Measurements from ENCODE around the gene TRPM3. TPM values are rescaled to one million over a fixed set of nuclear protein-coding genes. Genes with fewer than 3 reads are reported as not detected.

TRPM3 gene
- total RNA-seq, 4 donors from 2014 or later = 2.4 to 11.1 (median 5.6) TPM

DNA sequence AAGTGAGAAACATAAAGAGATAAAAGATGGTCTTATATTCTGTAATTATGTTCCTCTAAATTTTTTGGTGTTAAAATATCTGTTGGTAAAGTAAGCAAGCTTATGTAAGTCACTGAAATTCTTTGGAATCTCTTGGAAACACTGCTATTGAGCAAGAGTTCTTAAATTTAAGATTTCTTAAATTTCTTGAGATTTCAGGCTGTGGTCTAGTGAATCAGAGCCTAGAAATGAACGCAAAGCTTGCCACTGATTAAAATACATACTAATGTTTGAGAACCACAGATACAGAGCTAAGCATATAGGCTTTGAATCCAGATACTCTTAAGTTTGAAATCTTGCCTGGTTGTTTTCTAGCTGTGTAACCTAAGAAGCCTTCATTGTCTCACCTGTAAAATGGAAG is 133.4 kb downstream of the TRPM3 start:
- H3K4me3 ChIP-seq (replicated peaks in 1 of 3) = no peak overlapping the region
- no peaks in the 10 kb centered on the region for H3K9me3 ChIP-seq
- no peak for TF ChIP-seq POLR2A (IDR thresholded peaks at IDR 0.05)
- TF ChIP-seq, protein P1, sequence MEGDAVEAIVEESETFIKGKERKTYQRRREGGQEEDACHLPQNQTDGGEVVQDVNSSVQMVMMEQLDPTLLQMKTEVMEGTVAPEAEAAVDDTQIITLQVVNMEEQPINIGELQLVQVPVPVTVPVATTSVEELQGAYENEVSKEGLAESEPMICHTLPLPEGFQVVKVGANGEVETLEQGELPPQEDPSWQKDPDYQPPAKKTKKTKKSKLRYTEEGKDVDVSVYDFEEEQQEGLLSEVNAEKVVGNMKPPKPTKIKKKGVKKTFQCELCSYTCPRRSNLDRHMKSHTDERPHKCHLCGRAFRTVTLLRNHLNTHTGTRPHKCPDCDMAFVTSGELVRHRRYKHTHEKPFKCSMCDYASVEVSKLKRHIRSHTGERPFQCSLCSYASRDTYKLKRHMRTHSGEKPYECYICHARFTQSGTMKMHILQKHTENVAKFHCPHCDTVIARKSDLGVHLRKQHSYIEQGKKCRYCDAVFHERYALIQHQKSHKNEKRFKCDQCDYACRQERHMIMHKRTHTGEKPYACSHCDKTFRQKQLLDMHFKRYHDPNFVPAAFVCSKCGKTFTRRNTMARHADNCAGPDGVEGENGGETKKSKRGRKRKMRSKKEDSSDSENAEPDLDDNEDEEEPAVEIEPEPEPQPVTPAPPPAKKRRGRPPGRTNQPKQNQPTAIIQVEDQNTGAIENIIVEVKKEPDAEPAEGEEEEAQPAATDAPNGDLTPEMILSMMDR (IDR thresholded peaks at IDR 0.05) = no peak
- H3K27ac ChIP-seq = no peak overlapping the region
- intact Hi-C loops (cut with DNase I) = no loop called here
- DNase-seq = no peak
- no peaks in the 10 kb centered on the region for H3K36me3 ChIP-seq
- H3K4me1 ChIP-seq = peaks cover 0 to 4% of the 10 kb centered on the region in 2 donors
- no peaks in the 10 kb centered on the region for H3K27me3 ChIP-seq
- 84 to 93% methylated on average over 1 of the region's 1 CpG for WGBS, 2 donors

DNA sequence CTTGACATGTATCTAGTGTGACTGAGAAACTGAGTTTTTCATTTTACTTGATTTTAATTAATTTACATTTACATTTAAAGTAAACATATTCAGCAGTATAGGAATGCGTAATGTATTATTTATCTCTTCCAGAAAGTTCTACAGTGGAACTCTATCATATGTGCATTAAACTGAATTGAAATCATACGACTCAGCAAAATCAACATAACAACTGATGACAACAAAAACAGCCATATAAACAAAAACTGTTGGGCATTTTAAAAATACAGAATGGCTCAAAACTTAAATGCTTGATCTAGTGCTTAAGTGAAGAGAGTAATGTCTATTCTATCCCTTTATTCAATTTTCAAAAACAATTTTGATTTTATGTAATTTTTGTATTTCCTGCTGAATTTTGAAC is 134.4 kb downstream of the TRPM3 start:
- intact Hi-C loops (cut with DNase I) = no loop called here
- WGBS, 2 donors = 92 to 97% methylated on average over 2 of the region's 2 CpGs
- Histone ChIP-seq H3K9me3 (no peaks in the 10 kb centered on the region), H3K36me3 (no peaks in the 10 kb centered on the region), H3K4me3 (replicated peaks in 1 of 3) (no peak overlapping the region), H3K27me3 (no peaks in the 10 kb centered on the region), H3K27ac (no peak overlapping the region), H3K4me1 (peaks cover 0 to 4% of the 10 kb centered on the region in 2 donors)
- no peak for DNase-seq
- TF ChIP-seq, protein P1 (IDR thresholded peaks at IDR 0.05) = no peak
- no peak for TF ChIP-seq POLR2A (IDR thresholded peaks at IDR 0.05)

DNA sequence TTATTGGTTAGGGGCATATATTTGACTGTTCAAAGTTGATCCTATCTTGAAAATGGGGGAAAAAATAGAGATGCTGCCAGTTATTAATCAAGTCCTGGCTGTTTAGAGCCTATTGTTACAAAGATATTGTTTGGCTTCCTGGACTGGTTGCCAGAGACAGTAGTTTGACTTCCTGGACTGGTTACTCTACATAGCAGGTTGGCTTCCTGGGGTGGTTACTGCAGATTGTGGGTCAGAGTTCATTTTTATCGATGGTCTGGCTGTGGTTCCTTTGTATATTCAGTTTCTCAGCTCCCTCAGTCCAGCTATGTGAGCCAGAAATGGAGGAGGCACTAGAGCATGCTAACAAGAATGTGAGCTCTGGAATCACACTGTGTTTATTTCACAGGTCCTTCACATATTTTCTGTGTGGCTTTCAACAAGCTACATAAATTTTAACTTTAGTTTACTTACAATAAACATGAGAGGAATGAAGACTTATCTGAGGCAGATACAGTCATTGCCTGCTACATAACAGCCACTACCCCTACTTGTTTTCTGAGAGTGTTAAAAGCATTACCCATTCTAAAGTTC is 137.6 kb downstream of the TRPM3 start:
- Histone ChIP-seq H3K4me1 (no peaks in the 10 kb centered on the region), H3K27ac (no peak overlapping the region), H3K27me3 (no peaks in the 10 kb centered on the region), H3K36me3 (no peaks in the 10 kb centered on the region), H3K9me3 (no peaks in the 10 kb centered on the region), H3K4me3 (replicated peaks in 1 of 3) (no peak overlapping the region)
- WGBS, 2 donors = 26 to 31% methylated on average over 1 of the region's 1 CpG
- intact Hi-C loops (cut with DNase I) = no loop called here
- DNase-seq = peak in 1 of 2 donors; percentile 20
- TF ChIP-seq, protein P1 (IDR thresholded peaks at IDR 0.05) = no peak
- no peak for TF ChIP-seq POLR2A (IDR thresholded peaks at IDR 0.05)

DNA sequence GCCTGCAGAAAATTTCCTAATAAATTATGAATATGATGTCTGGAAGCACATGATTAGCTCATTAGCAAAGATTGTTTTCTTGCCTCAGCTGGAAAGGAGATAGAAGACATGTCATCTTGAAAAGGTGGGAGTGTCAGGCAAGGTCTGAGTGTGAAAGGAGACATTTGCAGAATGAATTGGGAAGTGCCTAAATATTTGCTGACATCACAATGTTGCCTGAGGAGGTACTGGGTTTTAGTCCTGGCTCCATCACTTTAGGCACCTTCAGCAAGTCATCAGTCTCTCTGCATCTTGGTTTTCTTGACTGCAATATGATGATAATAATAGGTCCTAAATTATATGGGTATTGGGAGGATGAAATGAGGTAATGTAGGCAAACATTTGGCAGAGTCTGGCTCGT is 140.1 kb downstream of the TRPM3 start:
- H3K4me1 ChIP-seq = no peaks in the 10 kb centered on the region
- no peak for DNase-seq
- TF ChIP-seq, protein P1 (IDR thresholded peaks at IDR 0.05) = no peak
- no peak for TF ChIP-seq POLR2A (IDR thresholded peaks at IDR 0.05)
- H3K9me3 ChIP-seq = no peaks in the 10 kb centered on the region
- H3K27ac ChIP-seq = no peak overlapping the region
- no peaks in the 10 kb centered on the region for H3K36me3 ChIP-seq
- intact Hi-C loops (cut with DNase I) = no loop called here
- WGBS, 2 donors = 58 to 83% methylated on average over 1 of the region's 1 CpG
- H3K4me3 ChIP-seq (replicated peaks in 1 of 3) = no peak overlapping the region
- no peaks in the 10 kb centered on the region for H3K27me3 ChIP-seq

DNA sequence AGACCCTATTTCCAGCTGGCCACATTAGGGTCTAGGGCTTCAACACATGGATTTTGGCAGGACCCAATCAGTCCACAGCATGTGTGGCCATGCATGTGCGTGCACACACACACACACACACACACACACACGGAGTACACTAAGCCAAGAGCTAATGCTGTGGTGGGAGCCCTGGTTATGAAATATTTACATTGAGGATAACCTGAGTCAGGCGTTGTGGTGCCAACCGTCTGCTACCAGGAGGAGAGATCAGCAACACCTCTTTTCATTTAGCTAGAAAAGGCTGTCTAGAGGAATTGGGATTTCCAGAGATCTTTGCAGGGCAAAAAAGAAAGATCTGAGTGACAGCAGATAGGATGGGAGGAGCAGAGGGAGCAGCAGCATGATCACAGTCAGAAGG is 141.5 kb downstream of the TRPM3 start:
- Histone ChIP-seq H3K27ac (no peak overlapping the region), H3K36me3 (no peaks in the 10 kb centered on the region), H3K27me3 (no peaks in the 10 kb centered on the region), H3K9me3 (no peaks in the 10 kb centered on the region), H3K4me1 (no peaks in the 10 kb centered on the region), H3K4me3 (replicated peaks in 1 of 3) (no peak overlapping the region)
- intact Hi-C loops (cut with DNase I) = no loop called here
- no peak for DNase-seq
- WGBS, 2 donors = 69 to 97% methylated on average over 2 to 3 of the region's 4 CpGs
- TF ChIP-seq, protein P1 (IDR thresholded peaks at IDR 0.05) = no peak
- TF ChIP-seq POLR2A (IDR thresholded peaks at IDR 0.05) = no peak
